HepG2 (cell line): ENCODE measurements around the gene COMP. TPM values are rescaled to one million over a fixed set of nuclear protein-coding genes. Genes with fewer than 3 reads are reported as not detected.

Source experiments
- ATAC-seq: fragments of 200-7000 bp; cut with Tn5 transposase; 3 replicates; pipeline ENCODE4 v1.9.1; 2020; ENCODE audit warnings: mild to moderate bottlenecking, moderate library complexity
- BruUV-seq: library from RNA; stranded (reverse); fragments of 400-500 nt; replicated peaks from 2 replicates; lab custom pipeline; 2021; lab: Mats Ljungman, UMichigan
- CTCF ChIA-PET: fragments of 300-600 bp; formaldehyde crosslinking; extraction: SDS; loops from one replicate; lab custom pipeline; 2021; ENCODE audit warnings: low total read pairs, inconsistent platforms, low intra/inter-chr PET ratio; lab: Yijun Ruan, JAX
- POLR2A ChIA-PET: fragments of 350-600 bp; sonication (Branson Sonifier 250); formaldehyde crosslinking; loops from one replicate; lab custom pipeline; 2020; ENCODE audit warnings: antibody characterized with exemption, inconsistent platforms; lab: Yijun Ruan, JAX
- DNase-seq: peaks from one replicate; pipeline ENCODE4 v3.0.0-alpha.2; 2015; ENCODE audit warnings: low spot score
- FAIRE-seq: peaks from 3 replicates; lab custom pipeline; 2011; peaks lifted over from hg19 to GRCh38; lab: Jason Lieb, UNC
- H2AFZ ChIP-seq: one replicate; pipeline ENCODE4 v1.6.1; 2011; ENCODE audit warnings: low read length, inconsistent platforms
- H3K27ac ChIP-seq: fragments of 300-600 bp; 3 replicates; pipeline ENCODE4 v1.8.0; 2011; ENCODE audit warnings: mixed run types, mild to moderate bottlenecking, mixed read lengths, low read length, inconsistent platforms; ENCODE audit not compliant: insufficient read depth; ENCODE audit errors: extremely low read length
- H3K27me3 ChIP-seq, 2 experiments: fragments of 200-600 bp in 1 of 2; 2 replicates in 1 of 2; 3 replicates in 1 of 2; pipeline versions ENCODE4 v1.6.0 to v1.8.0; 2011; ENCODE audit warnings: low read length in 2 of 2, mild to moderate bottlenecking in 2 of 2, moderate library complexity in 2 of 2, inconsistent platforms in 1 of 2; ENCODE audit not compliant: insufficient read depth in 2 of 2, control insufficient read depth in 1 of 2
- H3K36me3 ChIP-seq, 2 experiments: fragments of 200-600 bp in 1 of 2; replicated peaks in 1 of 2; 2 replicates in 1 of 2; 3 replicates in 1 of 2; pipeline versions ENCODE4 v1.5.1 to v1.8.0; 2011; ENCODE audit warnings: low read length in 2 of 2, inconsistent platforms in 1 of 2; ENCODE audit not compliant: insufficient read depth in 2 of 2, control insufficient read depth in 1 of 2
- H3K4me1 ChIP-seq: 2 replicates; pipeline ENCODE4 v1.5.1; 2012; ENCODE audit warnings: low read length, inconsistent platforms; ENCODE audit not compliant: insufficient read depth
- H3K4me2 ChIP-seq: 2 replicates; pipeline ENCODE4 v1.6.0; 2011; ENCODE audit warnings: low read depth, low read length, inconsistent platforms
- H3K4me3 ChIP-seq, 3 experiments: fragments of 200-600 bp in 1 of 3; sonication (generic), shearing (Covaris generic) in 1 of 3; replicated peaks in 1 of 3; 2 replicates each; pipeline ENCODE4 v1.5.1; 2011 to 2016; ENCODE audit warnings: low read length in 3 of 3, inconsistent platforms in 2 of 3, low read depth in 2 of 3, mild to moderate bottlenecking in 2 of 3, control low read depth in 1 of 3, mixed read lengths in 1 of 3; ENCODE audit not compliant: insufficient read depth in 1 of 3
- H3K79me2 ChIP-seq: one replicate; pipeline ENCODE4 v1.6.1; 2011; ENCODE audit warnings: low read length, inconsistent platforms; ENCODE audit not compliant: insufficient read depth
- H3K9ac ChIP-seq: 2 replicates; pipeline ENCODE4 v1.6.0; 2011; ENCODE audit warnings: mild to moderate bottlenecking, low read depth, low read length, inconsistent platforms; ENCODE audit not compliant: insufficient read depth
- H3K9me3 ChIP-seq: 2 replicates; pipeline ENCODE4 v1.5.1; 2012; ENCODE audit warnings: mild to moderate bottlenecking, low read length
- H4K20me1 ChIP-seq: 2 replicates; pipeline ENCODE4 v1.6.0; 2011; ENCODE audit warnings: inconsistent platforms, mild to moderate bottlenecking, low read length, moderate library complexity; ENCODE audit not compliant: insufficient read depth
- HNF4A ChIP-seq: sonication (generic); formaldehyde crosslinking; IDR thresholded peaks from 2 replicates; pipeline ENCODE4 v1.4.0; 2020; ENCODE audit warnings: missing genetic modification reagents
- PHF20 ChIP-seq: sonication (generic); formaldehyde crosslinking; IDR thresholded peaks from 2 replicates; pipeline ENCODE4 v1.5.0; 2020; ENCODE audit warnings: mild to moderate bottlenecking, missing genetic modification reagents
- POGZ ChIP-seq: sonication (generic); formaldehyde crosslinking; IDR thresholded peaks from 2 replicates; pipeline ENCODE4 v1.4.0; 2020; ENCODE audit warnings: mild to moderate bottlenecking, missing genetic modification reagents
- SMYD3 ChIP-seq: sonication (generic); formaldehyde crosslinking; IDR thresholded peaks from 2 replicates; pipeline ENCODE4 v1.8.1; 2023; ENCODE audit warnings: mild to moderate bottlenecking, missing genetic modification reagents
- TBL1XR1 ChIP-seq: fragments of 150-350 bp; IDR thresholded peaks from 2 replicates; pipeline ENCODE4 v1.6.1; 2014; ENCODE audit warnings: borderline replicate concordance, low read length; ENCODE audit not compliant: partially characterized antibody
- ZMAT3 ChIP-seq: sonication (generic); formaldehyde crosslinking; conservative IDR thresholded peaks from 2 replicates; pipeline ENCODE4 v1.7.0; 2021; ENCODE audit warnings: missing genetic modification reagents
- WGBS: methylation state at CpG from one replicate; pipeline ENCODE4 v1.1.6; 2017; ENCODE audit warnings: low lambda C conversion rate; 5-methylcytosine and 5-hydroxymethylcytosine counted together
- in situ Hi-C: cut with HindIII; loops from 2 replicates; pipeline ENCODE4 v1.10.0; 2017; ENCODE audit warnings: low pct_unique_long_range_greater_than_20kb; ENCODE audit not compliant: extremely low pct_ligation_motif_present
- intact Hi-C: fragments of 100-400 bp; cut with micrococcal nuclease; formaldehyde crosslinking; loops from one replicate; pipeline ENCODE4 v1.10.0; 2022; ENCODE audit not compliant: unreplicated experiment
- polyA plus RNA-seq, 8 experiments: library from polyadenylated mRNA; depleted of rRNA in 3 of 8; stranded (reverse) in 7 of 8; unstranded in 1 of 8; fragments of >200 nt; fragmentation: Illumina TruSeq in 4 of 8; extraction: Trizol in 4 of 8; gene quantifications; 2 replicates each; pipeline versions ENCODE4 v1.2.1 to v1.2.3, GENCODE V29; 2011 to 2016; ENCODE audit warnings: low read depth in 4 of 8, missing spikeins in 1 of 8, mixed read lengths in 1 of 8; ENCODE audit not compliant: insufficient read depth in 1 of 8
- total RNA-seq, 5 experiments: library from RNA; depleted of rRNA; stranded (reverse); fragments of >200 nt; fragmentation: Illumina TruSeq; extraction: Trizol; gene quantifications; 2 replicates each; pipeline ENCODE4 v1.2.3, GENCODE V29; 2016; ENCODE audit warnings: low read depth in 1 of 5
- TF ChIP-seq, protein P1 (sequence below): sonication (generic); formaldehyde crosslinking; IDR thresholded peaks from 2 replicates; pipeline ENCODE4 v1.5.1; 2020; ENCODE audit warnings: missing genetic modification reagents, mild to moderate bottlenecking, borderline replicate concordance

Gene COMP
- total and polyA plus RNA-seq, 2 of the 13 experiments (the other 11 are each of a cell fraction or from before 2014, with no cell fraction given), result 0.04 to 0.13 TPM

DNA sequence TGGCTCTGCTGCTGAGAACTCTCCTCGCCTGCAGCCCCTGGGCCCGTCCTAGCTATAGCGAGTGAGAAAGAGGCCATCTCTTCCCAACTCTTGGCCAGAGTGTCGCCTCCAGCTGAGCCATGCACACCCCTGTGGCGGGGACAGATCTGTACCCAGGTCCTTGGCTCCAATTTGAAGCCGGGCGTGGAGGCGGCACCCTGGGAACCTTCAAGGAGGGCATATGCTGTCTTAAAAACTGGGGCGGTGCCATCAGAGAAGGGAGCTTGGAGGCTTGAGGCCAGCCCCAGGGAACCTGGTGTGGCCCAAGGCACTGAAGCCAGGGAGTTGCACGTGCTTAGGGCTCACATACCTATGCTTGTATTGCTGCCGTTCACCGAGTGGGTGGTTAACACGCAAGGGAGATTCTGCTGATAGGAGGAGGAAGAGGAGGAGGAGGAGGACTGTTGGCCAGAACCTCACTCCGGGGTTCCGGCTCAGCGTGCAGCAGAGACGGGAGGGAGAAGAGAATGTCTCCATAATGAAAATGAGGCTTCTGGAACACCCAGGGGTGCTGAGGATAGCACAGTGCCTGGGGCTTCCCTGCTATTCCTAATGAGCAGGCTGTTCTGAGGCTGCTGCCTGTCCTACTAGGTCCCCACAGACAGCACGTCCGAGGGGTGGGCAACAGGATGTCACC, 40.7 kb downstream of the COMP start:
- Histone ChIP-seq H3K27ac (no peak overlapping the region), H3K9me3 (no peaks in the 10 kb centered on the region), H3K79me2 (no peaks in the 10 kb centered on the region), H3K9ac (no peak overlapping the region), H3K36me3 (peaks cover 1 to 7% of the 10 kb centered on the region in 2 experiments; a peak in 3 of 5 replicates), H3K27me3 (no peaks in the 10 kb centered on the region), H3K4me2 (no peak overlapping the region), H3K4me1 (no peaks in the 10 kb centered on the region), H2AFZ (no peak overlapping the region), H3K4me3 (no peak overlapping the region), H4K20me1 (no peaks in the 10 kb centered on the region)
- FAIRE-seq (no peak), DNase-seq (no peak), ATAC-seq (no peak)
- intact Hi-C loops, result no loop called here
- POLR2A ChIA-PET, result no interaction called here
- WGBS, result 97% methylated on average over 11 of the region's 19 CpGs
- no TSS peak for BruUV-seq
- TF ChIP-seq SMYD3 (CRISPR knock-in tag) (no peak), HNF4A (CRISPR knock-in tag) (no peak), ZMAT3 (CRISPR knock-in tag) (no peak)
- TF ChIP-seq, protein P1, sequence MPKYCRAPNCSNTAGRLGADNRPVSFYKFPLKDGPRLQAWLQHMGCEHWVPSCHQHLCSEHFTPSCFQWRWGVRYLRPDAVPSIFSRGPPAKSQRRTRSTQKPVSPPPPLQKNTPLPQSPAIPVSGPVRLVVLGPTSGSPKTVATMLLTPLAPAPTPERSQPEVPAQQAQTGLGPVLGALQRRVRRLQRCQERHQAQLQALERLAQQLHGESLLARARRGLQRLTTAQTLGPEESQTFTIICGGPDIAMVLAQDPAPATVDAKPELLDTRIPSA (CRISPR knock-in tag), result no peak
- CTCF ChIA-PET, result no interaction called here
- in situ Hi-C loops, result no loop called here

DNA sequence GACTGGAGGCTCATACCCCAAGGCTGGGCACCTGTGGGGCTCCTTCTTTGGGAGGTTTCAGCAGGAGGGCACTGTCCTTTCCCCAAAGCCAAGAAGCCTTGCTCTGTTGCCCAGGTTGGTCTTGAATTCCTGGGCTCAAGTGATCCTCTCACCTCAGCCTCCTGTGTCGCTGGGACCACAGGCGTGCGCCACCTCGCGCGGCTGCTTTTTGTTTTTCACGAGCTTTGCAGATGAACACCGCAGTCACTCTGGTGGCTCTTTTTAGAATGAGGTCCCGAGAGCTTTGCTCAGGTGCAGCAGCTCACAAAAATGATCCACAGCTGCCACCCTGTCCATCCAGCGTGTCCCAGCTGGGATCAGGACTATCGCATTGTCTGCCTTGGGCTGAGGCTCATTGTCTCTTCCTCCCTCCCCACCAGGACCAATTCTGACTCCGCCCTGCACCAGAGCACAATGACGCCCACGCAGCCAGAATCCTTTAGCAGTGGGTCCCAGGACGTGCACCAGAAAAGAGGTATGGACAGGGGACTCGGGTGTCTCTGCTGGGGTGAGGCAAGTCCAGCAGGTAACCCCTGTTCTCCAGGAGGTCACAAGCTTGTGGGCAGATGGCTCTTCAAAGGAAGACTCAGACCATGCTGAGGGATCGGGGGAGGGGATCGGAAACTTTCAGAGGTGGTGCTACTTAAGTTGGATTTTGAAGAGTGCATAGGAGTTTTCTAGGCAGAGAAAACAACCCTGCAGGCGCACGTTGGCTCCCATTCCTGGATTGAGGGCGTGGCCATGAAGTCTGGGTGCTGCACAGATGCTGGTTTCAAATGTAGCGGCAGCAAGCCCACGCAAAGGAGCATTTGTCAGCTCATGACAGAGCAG, 41.5 kb downstream of the COMP start:
- FAIRE-seq (no peak), ATAC-seq (no peak), DNase-seq (no peak)
- in situ Hi-C loops (no loop called here), intact Hi-C loops (no loop called here)
- H3K36me3 ChIP-seq, result peaks cover 1 to 7% of the 10 kb centered on the region in 2 experiments; a peak in 3 of 5 replicates
- H4K20me1 ChIP-seq, result no peaks in the 10 kb centered on the region
- BruUV-seq, result no TSS peak
- no peaks in the 10 kb centered on the region for H3K27me3 ChIP-seq
- TF ChIP-seq TBL1XR1 (no peak), POGZ (no peak), PHF20 (CRISPR knock-in tag) (no peak)
- 98% methylated on average over 21 of the region's 23 CpGs for WGBS
- no peaks in the 10 kb centered on the region for H3K79me2 ChIP-seq
- H3K9me3 ChIP-seq, result no peaks in the 10 kb centered on the region
- H3K4me1 ChIP-seq, result no peaks in the 10 kb centered on the region
- POLR2A ChIA-PET, result no interaction called here
- H3K4me3 ChIP-seq, result no peak overlapping the region
- no peak overlapping the region for H3K9ac ChIP-seq
- no peak overlapping the region for H3K27ac ChIP-seq
- CTCF ChIA-PET, result no interaction called here
- no peak overlapping the region for H2AFZ ChIP-seq
- no peak overlapping the region for H3K4me2 ChIP-seq
